NT2/D1 (cell line): Measurements from ENCODE around the gene DDX11.
"Not testable (repeated sequence)": the region's sequence is repeated elsewhere in the genome, so short reads cannot be mapped to it uniquely, and the experiment has no call there.

Experiments
- SUZ12 ChIP-seq: IDR thresholded peaks from 2 replicates; pipeline ENCODE4 v1.6.1; 2011; ENCODE audit not compliant: insufficient read length, insufficient read depth; ENCODE audit errors: extremely low read depth
- YY1 ChIP-seq: IDR thresholded peaks from 2 replicates; pipeline ENCODE4 v1.6.1; 2011; ENCODE audit not compliant: insufficient read length, insufficient read depth
- ZNF274 ChIP-seq: IDR thresholded peaks from 2 replicates; pipeline ENCODE4 v1.6.1; 2011; ENCODE audit warnings: mild to moderate bottlenecking, low read depth, low read length

- not testable (repeated sequence) for TF ChIP-seq SUZ12, YY1, ZNF274
Measured at GRCh38 chr12:31080221-31080620, 6.6 kb downstream of the DDX11 start.
